ENCODE measurements around the gene VAPA. TPM values are rescaled to one million over a fixed set of nuclear protein-coding genes. Genes with fewer than 3 reads are reported as not detected.
A peak's percentile ranks its signal among the peaks of the same experiment; 100 is the strongest.

The VAPA gene
- total and polyA plus RNA-seq, 10 of the 15 experiments (the other 5 are each of a cell fraction or from before 2014, with no cell fraction given): 70.9 to 252 (median 166) TPM

GRCh38 chr18:9925795-9926194, 12.0 kb downstream of the VAPA start (continued):
- TF ChIP-seq MYC (IDR thresholded peaks at IDR 0.05; ENCODE audit: insufficient read depth, insufficient read length, insufficient replicate concordance, low read length, severe bottlenecking): no peak
- TF ChIP-seq CREM (IDR thresholded peaks at IDR 0.05; ENCODE audit: low read depth): no peak
- no peak for TF ChIP-seq ZBTB33 (IDR thresholded peaks at IDR 0.05)
- TF ChIP-seq ZNF207 (IDR thresholded peaks at IDR 0.05; ENCODE audit: borderline replicate concordance): no peak
- no peak for TF ChIP-seq ETV6 (conservative IDR thresholded peaks at IDR 0.05 in 1 of 2, IDR thresholded peaks at IDR 0.05 in 1 of 2; ENCODE audit: borderline replicate concordance in 1 of 2, low read depth in 1 of 2)
- no peak for TF ChIP-seq CBX5 (IDR thresholded peaks at IDR 0.05; ENCODE audit: low read depth)
- TF ChIP-seq HDGF (IDR thresholded peaks at IDR 0.05): no peak

GRCh38 chr18:9926223-9926894, 12.5 kb downstream of the VAPA start:
- ChIA-PET POLR2A (interaction anchor here (0.6 to 1.5 kb wide), 2 partner anchors 11 to 65 kb away, joined by 4 to 6 read pairs; no protein-coding TSS in a partner anchor), CTCF (interaction anchor here (0.7 to 2.1 kb wide), 3 partner anchors 9 to 565 kb away, joined by 3 to 7 read pairs (median 4); no protein-coding TSS in a partner anchor), SMC1A (ENCODE audit: uncharacterized antibody, unreplicated experiment) (interaction anchor here (0.7 to 2.0 kb wide), 4 partner anchors 11 to 25 kb away, joined by 3 to 13 read pairs (median 4); partner anchors contain the start of gene VAPA), RAD21 (ENCODE audit: unreplicated experiment) (interaction anchor here (0.8 to 1.5 kb wide), 3 partner anchors 13 to 24 kb away, joined by 3 to 4 read pairs (median 4); partner anchors contain the start of gene VAPA)
- H4K20me1 ChIP-seq (ENCODE audit: control insufficient read depth, insufficient read depth): peaks cover 9% of the 10 kb centered on the region
- peak overlapping the region; percentile 59 for H3K4me2 ChIP-seq (ENCODE audit: control insufficient read depth, insufficient read depth)
- H3K4me3 ChIP-seq: no peak overlapping the region
- H3K9ac ChIP-seq (ENCODE audit: control insufficient read depth, insufficient read depth, low read length): no peak overlapping the region
- H3K9me3 ChIP-seq (replicated peaks; ENCODE audit: control insufficient read depth, insufficient read depth, low read length): no peaks in the 10 kb centered on the region; the same call in 1 of the 3 replicates
- 3% methylated on average over 2 of the region's 2 CpGs for WGBS (ENCODE audit: insufficient coverage, insufficient replicate concordance, low lambda C conversion rate, missing lambda C conversion rate)
- peaks cover 99% of the 10 kb centered on the region for H3K79me2 ChIP-seq (ENCODE audit: control insufficient read depth, insufficient read depth, low read length)
- peaks cover 23% of the 10 kb centered on the region for H3K4me1 ChIP-seq (ENCODE audit: control insufficient read depth, insufficient read depth, low read length)
- peak overlapping the region; percentile 0; the same call in 1 of the 2 replicates for H3K27ac ChIP-seq (ENCODE audit: control insufficient read depth, insufficient read depth)
- in situ Hi-C loops (cut with MboI): no loop called here
- FAIRE-seq: peak; percentile 76
- no peaks in the 10 kb centered on the region for H3K27me3 ChIP-seq (replicated peaks in 1 of 2; ENCODE audit: control insufficient read depth in 2 of 2, insufficient read depth in 2 of 2, low read length in 1 of 2)
- intact Hi-C loops (cut with micrococcal nuclease; ENCODE audit: unreplicated experiment): no loop called here
- no peaks in the 10 kb centered on the region; a peak in 1 of 4 replicates for H3K36me3 ChIP-seq (ENCODE audit: control insufficient read depth in 2 of 2, insufficient read depth in 2 of 2, low read length in 1 of 2)
- H2AFZ ChIP-seq (ENCODE audit: control insufficient read depth, low read depth, low read length): no peak overlapping the region
- BruUV-seq (replicated peaks): no TSS peak
- DNase-seq (ENCODE audit: low read depth, low spot score): no peak
- peak; percentile 48 for ATAC-seq
- TF ChIP-seq ATF2 (IDR thresholded peaks at IDR 0.05; ENCODE audit: low read length): no peak
- no peak for TF ChIP-seq ZBTB40 (IDR thresholded peaks at IDR 0.05; ENCODE audit: borderline replicate concordance)
- no peak for TF ChIP-seq E4F1 (IDR thresholded peaks at IDR 0.05; ENCODE audit: borderline replicate concordance, partially characterized antibody)

Measured in GM12878 (cell line).